ENCODE data around the gene TIPARP. TPM values are rescaled to one million over a fixed set of nuclear protein-coding genes. Genes with fewer than 3 reads are reported as not detected.
A peak's percentile ranks its signal among the peaks of the same experiment; 100 is the strongest.

The TIPARP gene
- total and polyA plus RNA-seq, 2 of the 13 experiments (the other 11 are each of a cell fraction or from before 2014, with no cell fraction given): 7.3 to 19.7 TPM

DNA sequence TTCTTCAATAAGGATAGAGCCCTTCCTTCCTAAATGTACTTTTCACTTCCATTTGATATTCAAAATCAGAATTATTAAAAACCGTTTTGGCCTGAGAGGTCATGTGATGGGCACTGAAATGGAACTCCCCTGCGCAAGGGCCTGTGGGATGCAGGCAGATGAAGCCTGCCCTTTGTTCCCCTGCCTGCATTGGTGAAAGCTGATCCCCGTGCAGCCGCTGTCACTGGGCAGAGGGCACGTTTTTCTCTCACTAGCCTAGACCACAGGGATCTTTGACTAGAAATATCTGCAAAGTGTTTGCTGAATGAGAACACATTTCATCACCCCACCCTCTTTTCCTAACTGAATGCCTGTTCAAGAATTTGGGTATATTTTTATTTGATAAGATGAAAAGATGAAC lies 74.9 kb downstream of the TIPARP start (continued):
- TF ChIP-seq, protein P1, sequence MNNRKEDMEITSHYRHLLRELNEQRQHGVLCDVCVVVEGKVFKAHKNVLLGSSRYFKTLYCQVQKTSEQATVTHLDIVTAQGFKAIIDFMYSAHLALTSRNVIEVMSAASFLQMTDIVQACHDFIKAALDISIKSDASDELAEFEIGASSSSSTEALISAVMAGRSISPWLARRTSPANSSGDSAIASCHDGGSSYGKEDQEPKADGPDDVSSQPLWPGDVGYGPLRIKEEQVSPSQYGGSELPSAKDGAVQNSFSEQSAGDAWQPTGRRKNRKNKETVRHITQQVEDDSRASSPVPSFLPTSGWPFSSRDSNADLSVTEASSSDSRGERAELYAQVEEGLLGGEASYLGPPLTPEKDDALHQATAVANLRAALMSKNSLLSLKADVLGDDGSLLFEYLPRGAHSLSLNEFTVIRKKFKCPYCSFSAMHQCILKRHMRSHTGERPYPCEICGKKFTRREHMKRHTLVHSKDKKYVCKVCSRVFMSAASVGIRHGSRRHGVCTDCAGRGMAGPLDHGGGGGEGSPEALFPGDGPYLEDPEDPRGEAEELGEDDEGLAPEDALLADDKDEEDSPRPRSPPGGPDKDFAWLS (CRISPR knock-in tag; IDR thresholded peaks at IDR 0.05; ENCODE audit: borderline replicate concordance): no peak
- TF ChIP-seq, protein P2, sequence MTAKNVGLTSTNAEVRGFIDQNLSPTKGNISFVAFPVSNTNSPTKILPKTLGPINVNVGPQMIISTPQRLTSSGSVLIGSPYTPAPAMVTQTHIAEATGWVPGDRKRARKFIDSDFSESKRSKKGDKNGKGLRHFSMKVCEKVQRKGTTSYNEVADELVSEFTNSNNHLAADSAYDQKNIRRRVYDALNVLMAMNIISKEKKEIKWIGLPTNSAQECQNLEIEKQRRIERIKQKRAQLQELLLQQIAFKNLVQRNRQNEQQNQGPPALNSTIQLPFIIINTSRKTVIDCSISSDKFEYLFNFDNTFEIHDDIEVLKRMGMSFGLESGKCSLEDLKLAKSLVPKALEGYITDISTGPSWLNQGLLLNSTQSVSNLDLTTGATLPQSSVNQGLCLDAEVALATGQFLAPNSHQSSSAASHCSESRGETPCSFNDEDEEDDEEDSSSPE (CRISPR knock-in tag; IDR thresholded peaks at IDR 0.05): no peak
- TF ChIP-seq EZH2 (conservative IDR thresholded peaks at IDR 0.05; ENCODE audit: low read depth, low read length) (no peak), SPEN (CRISPR knock-in tag; IDR thresholded peaks at IDR 0.05; ENCODE audit: low read depth) (0 out of 2 replicates have a peak, but pooled peaks have one; percentile 39), FOSL1 (CRISPR knock-in tag; IDR thresholded peaks at IDR 0.05; ENCODE audit: borderline replicate concordance) (no peak), CCAR2 (optimal IDR thresholded peaks at IDR 0.05; ENCODE audit: low read depth, low read length) (no peak), ZNF660 (CRISPR knock-in tag; IDR thresholded peaks at IDR 0.05; ENCODE audit: borderline replicate concordance, low read depth) (no peak), NONO (IDR thresholded peaks at IDR 0.05) (no peak), NONO (CRISPR knock-in tag; conservative IDR thresholded peaks at IDR 0.05) (0 out of 2 replicates have a peak, but pooled peaks have one; percentile 15), FOXJ3 (CRISPR knock-in tag; IDR thresholded peaks at IDR 0.05; ENCODE audit: borderline replicate concordance) (no peak), RFXAP (CRISPR knock-in tag; IDR thresholded peaks at IDR 0.05; ENCODE audit: borderline replicate concordance) (peak; percentile 97), SIX1 (CRISPR knock-in tag; IDR thresholded peaks at IDR 0.05; ENCODE audit: borderline replicate concordance) (peak; percentile 91), HNF4G (IDR thresholded peaks at IDR 0.05; ENCODE audit: borderline replicate concordance, low read depth, low read length) (peak; percentile 58; the same call in 1 of the 2 replicates), HNF4G (CRISPR knock-in tag; IDR thresholded peaks at IDR 0.05; ENCODE audit: borderline replicate concordance, low read depth) (no peak), ZNF343 (CRISPR knock-in tag; IDR thresholded peaks at IDR 0.05) (no peak), ZBTB20 (CRISPR knock-in tag; IDR thresholded peaks at IDR 0.05; ENCODE audit: borderline replicate concordance, low read depth) (no peak), NFATC3 (CRISPR knock-in tag; IDR thresholded peaks at IDR 0.05) (no peak), KLF12 (CRISPR knock-in tag; IDR thresholded peaks at IDR 0.05; ENCODE audit: borderline replicate concordance) (no peak), ZNF644 (CRISPR knock-in tag; IDR thresholded peaks at IDR 0.05; ENCODE audit: low read depth) (0 out of 2 replicates have a peak, but pooled peaks have one; percentile 27)
- TF ChIP-seq, protein P3, sequence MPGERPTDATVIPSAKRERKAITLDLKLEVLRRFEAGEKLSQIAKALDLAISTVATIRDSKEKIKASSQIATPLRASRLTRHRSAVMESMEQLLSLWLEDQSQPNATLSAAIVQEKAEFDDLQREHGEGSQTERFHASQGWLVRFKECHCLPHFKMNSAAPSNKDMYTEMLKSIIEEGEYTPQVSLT (CRISPR knock-in tag; IDR thresholded peaks at IDR 0.05; ENCODE audit: borderline replicate concordance, low read depth): no peak
- TF ChIP-seq, protein P4, sequence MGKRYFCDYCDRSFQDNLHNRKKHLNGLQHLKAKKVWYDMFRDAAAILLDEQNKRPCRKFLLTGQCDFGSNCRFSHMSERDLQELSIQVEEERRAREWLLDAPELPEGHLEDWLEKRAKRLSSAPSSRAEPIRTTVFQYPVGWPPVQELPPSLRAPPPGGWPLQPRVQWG (CRISPR knock-in tag; IDR thresholded peaks at IDR 0.05; ENCODE audit: borderline replicate concordance, low read depth): no peak
- TF ChIP-seq, protein P5, sequence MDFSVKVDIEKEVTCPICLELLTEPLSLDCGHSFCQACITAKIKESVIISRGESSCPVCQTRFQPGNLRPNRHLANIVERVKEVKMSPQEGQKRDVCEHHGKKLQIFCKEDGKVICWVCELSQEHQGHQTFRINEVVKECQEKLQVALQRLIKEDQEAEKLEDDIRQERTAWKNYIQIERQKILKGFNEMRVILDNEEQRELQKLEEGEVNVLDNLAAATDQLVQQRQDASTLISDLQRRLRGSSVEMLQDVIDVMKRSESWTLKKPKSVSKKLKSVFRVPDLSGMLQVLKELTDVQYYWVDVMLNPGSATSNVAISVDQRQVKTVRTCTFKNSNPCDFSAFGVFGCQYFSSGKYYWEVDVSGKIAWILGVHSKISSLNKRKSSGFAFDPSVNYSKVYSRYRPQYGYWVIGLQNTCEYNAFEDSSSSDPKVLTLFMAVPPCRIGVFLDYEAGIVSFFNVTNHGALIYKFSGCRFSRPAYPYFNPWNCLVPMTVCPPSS (IDR thresholded peaks at IDR 0.05): no peak
- TF ChIP-seq, protein P6, sequence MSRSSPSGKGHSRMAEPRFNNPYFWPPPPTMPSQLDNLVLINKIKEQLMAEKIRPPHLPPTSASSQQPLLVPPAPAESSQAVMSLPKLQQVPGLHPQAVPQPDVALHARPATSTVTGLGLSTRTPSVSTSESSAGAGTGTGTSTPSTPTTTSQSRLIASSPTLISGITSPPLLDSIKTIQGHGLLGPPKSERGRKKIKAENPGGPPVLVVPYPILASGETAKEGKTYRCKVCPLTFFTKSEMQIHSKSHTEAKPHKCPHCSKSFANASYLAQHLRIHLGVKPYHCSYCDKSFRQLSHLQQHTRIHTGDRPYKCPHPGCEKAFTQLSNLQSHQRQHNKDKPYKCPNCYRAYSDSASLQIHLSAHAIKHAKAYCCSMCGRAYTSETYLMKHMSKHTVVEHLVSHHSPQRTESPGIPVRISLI (CRISPR knock-in tag; IDR thresholded peaks at IDR 0.05; ENCODE audit: borderline replicate concordance): no peak
